Tibial artery (tissue), 4 donors: ENCODE data around the gene PRSS36.
"Not testable (repeated sequence)": the region's sequence is repeated elsewhere in the genome, so short reads cannot be mapped to it uniquely, and the experiment has no call there.

Source experiments
- DNase-seq, 2 donors: peaks; one replicate each; pipeline ENCODE4 v3.0.0-alpha.2; 2019
- H3K27ac ChIP-seq, 2 donors: fragments of 200-600 bp; sonication (generic) in 1 of 2; 1 replicate in 1 of 2; 2 replicates in 1 of 2; pipeline ENCODE4 v1.5.1; 2018 to 2019; ENCODE audit warnings: mild to moderate bottlenecking in 1 of 2
- H3K27me3 ChIP-seq, 2 donors: fragments of 200-600 bp; sonication (generic) in 1 of 2; one replicate each; pipeline versions ENCODE4 v1.5.1 to v1.6.0; 2016 to 2019
- H3K36me3 ChIP-seq, 3 donors: fragments of 200-600 bp; sonication (generic) in 2 of 3; one replicate each; pipeline ENCODE4 v1.5.1; 2016 to 2019; ENCODE audit warnings: mild to moderate bottlenecking in 2 of 3
- H3K4me1 ChIP-seq, 4 donors: fragments of 200-600 bp; sonication (generic) in 2 of 4; 1 replicate in 3 of 4; 2 replicates in 1 of 4; pipeline ENCODE4 v1.5.1; 2016 to 2019
- H3K4me3 ChIP-seq, 2 donors: fragments of 200-600 bp; sonication (generic) in 1 of 2; 1 replicate in 1 of 2; 2 replicates in 1 of 2; pipeline ENCODE4 v1.5.1; 2018 to 2019; ENCODE audit warnings: mild to moderate bottlenecking in 2 of 2
- H3K9me3 ChIP-seq, 3 donors: fragments of 200-600 bp; sonication (generic) in 1 of 3; one replicate each; pipeline ENCODE4 v1.5.1; 2016 to 2019
- CTCF ChIP-seq, 2 experiments: fragments of 200-600 bp in 1 of 2; fragments of 450-650 bp in 1 of 2; IDR thresholded peaks; one replicate each; pipeline ENCODE4 v1.5.1; 2017 to 2019; ENCODE audit warnings: antibody characterized with exemption in 2 of 2, mild to moderate bottlenecking in 1 of 2, moderate library complexity in 1 of 2
- intact Hi-C: fragments of 100-400 bp; cut with DNase I; formaldehyde crosslinking; loops from one replicate; pipeline ENCODE4 v1.15.0; 2023; ENCODE audit warnings: low total_unique reads

Gene PRSS36

GRCh38 chr16:31108794-31109558, 40.9 kb downstream of the PRSS36 start:
- DNase-seq, result no peak
- Histone ChIP-seq H3K4me3 (peak overlapping the region; percentile 88 to 93), H3K27me3 (no peaks in the 10 kb centered on the region), H3K27ac (peak overlapping the region; percentile 94 to 98), H3K9me3 (no peaks in the 10 kb centered on the region), H3K36me3 (peaks cover 19 to 37% (median 33%) of the 10 kb centered on the region in 3 donors), H3K4me1 (peaks cover 0 to 40% (median 17%) of the 10 kb centered on the region in 4 donors)
- no peak for TF ChIP-seq CTCF (IDR thresholded peaks at IDR 0.05)
- intact Hi-C loops, result no loop called here

- no peaks in the 10 kb centered on the region for H3K9me3 ChIP-seq
- H3K4me1 ChIP-seq, result peaks cover 0 to 34% (median 17%) of the 10 kb centered on the region in 4 donors
- TF ChIP-seq CTCF (IDR thresholded peaks at IDR 0.05), result no peak
- intact Hi-C loops, result no loop called here
- H3K4me3 ChIP-seq, result peak within 1 kb of the TSS; percentile 88 to 93
- DNase-seq, result peak; percentile 66 to 86
- no peaks in the 10 kb centered on the region for H3K27me3 ChIP-seq
- H3K36me3 ChIP-seq, result peaks cover 19 to 37% (median 33%) of the 10 kb centered on the region in 3 donors
- peak within 1 kb of the TSS; percentile 94 to 98 for H3K27ac ChIP-seq
Measured at GRCh38 chr16:31108035-31108793, 41.7 kb downstream of the PRSS36 start, which contains the start of gene BCKDK. BCKDK (plus strand) TSS chr16:31108386; CDS start chr16:31109224, 838 bp downstream.

- Histone ChIP-seq H3K36me3 (peaks cover 19 to 30% (median 30%) of the 10 kb centered on the region in 3 donors), H3K27me3 (no peaks in the 10 kb centered on the region), H3K4me3 (no peak overlapping the region), H3K4me1 (peaks cover 0 to 27% (median 17%) of the 10 kb centered on the region in 4 donors), H3K27ac (peak overlapping the region; percentile 94 to 98), H3K9me3 (no peaks in the 10 kb centered on the region)
- intact Hi-C loops, result no loop called here
- TF ChIP-seq CTCF (IDR thresholded peaks at IDR 0.05), result no peak
- DNase-seq, result no peak
Measured at GRCh38 chr16:31107465-31107867, 42.4 kb downstream of the PRSS36 start.

GRCh38 chr16:31106509-31107464, 43.1 kb downstream of the PRSS36 start:
- no peak for DNase-seq
- no peak overlapping the region for H3K27ac ChIP-seq
- H3K9me3 ChIP-seq, result no peaks in the 10 kb centered on the region
- no peaks in the 10 kb centered on the region for H3K27me3 ChIP-seq
- TF ChIP-seq CTCF (IDR thresholded peaks at IDR 0.05), result no peak
- H3K4me1 ChIP-seq, result peaks cover 0 to 23% (median 16%) of the 10 kb centered on the region in 4 donors
- H3K36me3 ChIP-seq, result peaks cover 13 to 23% (median 23%) of the 10 kb centered on the region in 3 donors
- intact Hi-C loops, result no loop called here
- H3K4me3 ChIP-seq, result no peak overlapping the region

GRCh38 chr16:31105677-31106213, 44.1 kb downstream of the PRSS36 start:
- H3K9me3 ChIP-seq, result no peaks in the 10 kb centered on the region
- peak; percentile 70 to 81 for TF ChIP-seq CTCF (IDR thresholded peaks at IDR 0.05)
- H3K36me3 ChIP-seq, result peaks cover 3 to 13% (median 12%) of the 10 kb centered on the region in 3 donors
- peak overlapping the region in 1 of 2 donors; percentile 56 for H3K27ac ChIP-seq
- DNase-seq, result peak; percentile 72 to 89
- no peaks in the 10 kb centered on the region for H3K27me3 ChIP-seq
- intact Hi-C loops, result no loop called here
- H3K4me1 ChIP-seq, result peaks cover 0 to 23% (median 16%) of the 10 kb centered on the region in 4 donors
- H3K4me3 ChIP-seq, result peak overlapping the region; percentile 21 to 30

GRCh38 chr16:31100876-31101641, 48.8 kb downstream of the PRSS36 start:
- H3K4me3 ChIP-seq, H3K9me3 ChIP-seq, H3K4me1 ChIP-seq, H3K27me3 ChIP-seq, DNase-seq, intact Hi-C loops, H3K27ac ChIP-seq, H3K36me3 ChIP-seq: not testable (repeated sequence)
